Neural progenitor cell (in vitro differentiated cells): ENCODE results near the gene MAPRE3.

Source experiments
- EZH2 ChIP-seq: fragments of 200-600 bp; sonication (generic); IDR thresholded peaks from 2 replicates; pipeline ENCODE4 v1.6.1; 2017; ENCODE audit warnings: antibody characterized with exemption, mild to moderate bottlenecking, moderate library complexity
- EZH2phosphoT487 ChIP-seq: fragments of 200-600 bp; sonication (generic); IDR thresholded peaks from 2 replicates; pipeline ENCODE4 v1.6.1; 2017; ENCODE audit warnings: antibody characterized with exemption
- TF ChIP-seq, protein P1 (sequence below): fragments of 200-600 bp; sonication (generic); IDR thresholded peaks from 2 replicates; pipeline ENCODE4 v1.5.1; 2017; ENCODE audit warnings: antibody characterized with exemption, mild to moderate bottlenecking

DNA sequence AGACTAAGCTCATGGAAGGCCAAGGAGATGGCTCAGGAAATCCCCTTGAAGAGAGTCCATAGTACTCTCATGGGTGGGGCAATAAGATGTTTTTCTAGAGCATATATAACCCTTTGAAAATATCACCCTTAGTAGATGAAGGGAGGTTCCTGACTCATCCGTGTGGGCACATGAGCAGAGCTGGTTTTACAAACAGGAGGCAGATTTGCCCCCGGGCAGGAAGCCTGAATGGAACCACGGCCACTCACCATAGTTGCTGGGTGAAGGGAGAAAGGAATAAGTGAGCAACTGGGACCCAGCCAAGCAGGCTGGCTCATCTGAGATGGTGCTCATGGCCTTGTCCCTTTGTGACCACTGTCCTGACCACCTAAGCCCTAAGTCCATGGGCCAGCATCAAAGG lies 29.0 kb upstream of the MAPRE3 start:
- TF ChIP-seq, protein P1, sequence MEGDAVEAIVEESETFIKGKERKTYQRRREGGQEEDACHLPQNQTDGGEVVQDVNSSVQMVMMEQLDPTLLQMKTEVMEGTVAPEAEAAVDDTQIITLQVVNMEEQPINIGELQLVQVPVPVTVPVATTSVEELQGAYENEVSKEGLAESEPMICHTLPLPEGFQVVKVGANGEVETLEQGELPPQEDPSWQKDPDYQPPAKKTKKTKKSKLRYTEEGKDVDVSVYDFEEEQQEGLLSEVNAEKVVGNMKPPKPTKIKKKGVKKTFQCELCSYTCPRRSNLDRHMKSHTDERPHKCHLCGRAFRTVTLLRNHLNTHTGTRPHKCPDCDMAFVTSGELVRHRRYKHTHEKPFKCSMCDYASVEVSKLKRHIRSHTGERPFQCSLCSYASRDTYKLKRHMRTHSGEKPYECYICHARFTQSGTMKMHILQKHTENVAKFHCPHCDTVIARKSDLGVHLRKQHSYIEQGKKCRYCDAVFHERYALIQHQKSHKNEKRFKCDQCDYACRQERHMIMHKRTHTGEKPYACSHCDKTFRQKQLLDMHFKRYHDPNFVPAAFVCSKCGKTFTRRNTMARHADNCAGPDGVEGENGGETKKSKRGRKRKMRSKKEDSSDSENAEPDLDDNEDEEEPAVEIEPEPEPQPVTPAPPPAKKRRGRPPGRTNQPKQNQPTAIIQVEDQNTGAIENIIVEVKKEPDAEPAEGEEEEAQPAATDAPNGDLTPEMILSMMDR = no peak
- TF ChIP-seq EZH2phosphoT487 (no peak), EZH2 (no peak)
